Ishikawa (cell line): ENCODE results near the gene IL21R.

Source experiments
- CEBPB ChIP-seq: IDR thresholded peaks from 2 replicates; pipeline ENCODE4 v1.6.1; 2012
- CREB1 ChIP-seq: IDR thresholded peaks from 2 replicates; pipeline ENCODE4 v1.6.1; 2012; ENCODE audit warnings: low read depth
- EGR1 ChIP-seq: IDR thresholded peaks from 2 replicates; pipeline ENCODE4 v1.6.1; 2012
- EP300 ChIP-seq: IDR thresholded peaks from 2 replicates; pipeline ENCODE4 v1.6.1; 2012; ENCODE audit warnings: borderline replicate concordance
- FOXM1 ChIP-seq: IDR thresholded peaks from 2 replicates; pipeline ENCODE4 v1.6.1; 2012; ENCODE audit warnings: low read depth, borderline replicate concordance
- NFIC ChIP-seq: IDR thresholded peaks from 2 replicates; pipeline ENCODE4 v1.6.1; 2012
- RAD21 ChIP-seq: IDR thresholded peaks from 2 replicates; pipeline ENCODE4 v1.6.1; 2012; ENCODE audit warnings: low read depth
- TAF1 ChIP-seq: IDR thresholded peaks from 2 replicates; pipeline ENCODE4 v1.6.1; 2012; ENCODE audit warnings: low read depth, mild to moderate bottlenecking
- TCF12 ChIP-seq: IDR thresholded peaks from 2 replicates; pipeline ENCODE4 v1.6.1; 2012; ENCODE audit warnings: low read depth
- TEAD4 ChIP-seq: IDR thresholded peaks from 2 replicates; pipeline ENCODE4 v1.6.1; 2012
- YY1 ChIP-seq: IDR thresholded peaks from 2 replicates; pipeline ENCODE4 v1.6.1; 2012; ENCODE audit warnings: low read depth
- ZBTB7A ChIP-seq: IDR thresholded peaks from 2 replicates; pipeline ENCODE4 v1.6.1; 2012; ENCODE audit warnings: low read depth
- TF ChIP-seq, protein P1 (sequence below): IDR thresholded peaks from 2 replicates; pipeline ENCODE4 v1.6.1; 2012
- TF ChIP-seq, protein P2 (sequence below): IDR thresholded peaks from 2 replicates; pipeline ENCODE4 v1.6.1; 2012
- TF ChIP-seq, protein P3 (sequence below): IDR thresholded peaks from 2 replicates; pipeline ENCODE4 v1.6.1; 2012; ENCODE audit warnings: low read depth, mild to moderate bottlenecking

Gene IL21R

DNA sequence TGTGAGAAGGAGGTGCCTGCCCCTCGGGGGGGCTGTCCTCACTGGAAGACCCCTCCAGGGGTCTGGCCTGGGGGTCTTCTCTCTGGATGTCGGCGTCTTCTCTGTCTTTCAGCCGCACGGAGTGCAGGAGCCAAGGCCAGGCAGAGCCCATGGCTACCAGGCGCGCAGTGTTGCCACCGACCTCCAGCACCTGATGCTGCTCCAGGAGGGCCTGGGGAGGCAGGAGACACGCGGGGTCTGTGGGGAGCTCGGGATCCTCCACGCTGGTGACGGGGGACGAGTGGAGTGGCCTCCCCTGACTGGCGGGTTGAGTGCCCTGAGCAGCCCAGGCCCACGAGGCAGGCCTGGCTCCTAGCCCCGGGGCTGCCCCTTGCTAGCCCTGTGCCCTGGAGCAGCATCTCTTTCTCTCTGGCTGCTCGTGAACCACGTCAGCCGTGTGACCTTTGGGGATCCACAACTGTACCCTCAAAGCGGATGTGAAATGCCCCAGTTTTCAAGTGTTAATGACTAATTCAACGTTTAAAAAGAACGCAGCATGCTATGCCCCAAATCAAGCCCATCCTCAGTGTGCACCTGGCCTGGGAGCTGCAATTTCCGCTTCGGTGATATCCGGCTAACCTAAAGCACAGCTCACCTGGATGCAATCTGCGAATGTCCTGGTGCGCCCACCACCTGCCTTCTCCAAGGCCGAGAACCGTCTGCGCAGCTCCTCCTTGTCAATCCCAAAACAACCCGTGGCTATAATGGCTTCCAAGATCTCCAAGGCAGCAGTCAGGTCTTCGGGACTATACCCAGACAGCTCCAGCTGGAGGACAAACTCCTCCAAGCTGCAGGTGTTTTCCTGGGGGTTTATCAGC lies 62.9 kb downstream of the IL21R start:
- TF ChIP-seq CEBPB (no peak), YY1 (no peak), TAF1 (no peak), NFIC (no peak), CREB1 (no peak), TEAD4 (no peak)
- TF ChIP-seq, protein P1, sequence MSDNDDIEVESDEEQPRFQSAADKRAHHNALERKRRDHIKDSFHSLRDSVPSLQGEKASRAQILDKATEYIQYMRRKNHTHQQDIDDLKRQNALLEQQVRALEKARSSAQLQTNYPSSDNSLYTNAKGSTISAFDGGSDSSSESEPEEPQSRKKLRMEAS: no peak

DNA sequence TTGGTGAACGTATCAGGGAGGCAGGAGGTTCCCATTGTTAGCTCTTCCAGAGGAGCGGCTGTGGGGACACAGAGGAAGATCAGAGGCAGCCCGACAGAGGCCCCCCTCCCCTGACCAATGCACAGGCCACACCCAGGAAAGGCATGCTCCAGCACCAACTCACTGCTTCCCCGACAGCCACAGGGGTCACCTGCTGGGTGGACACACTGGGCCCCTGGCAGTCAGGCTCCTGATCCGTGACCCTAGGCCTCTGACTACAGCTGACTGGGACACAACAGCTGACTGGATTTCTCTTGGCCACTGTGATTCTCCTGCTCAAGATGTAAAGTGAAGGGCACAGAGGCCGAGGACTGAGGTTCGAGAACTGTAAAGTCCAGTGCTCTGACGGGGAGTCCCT lies 63.5 kb downstream of the IL21R start:
- TF ChIP-seq EP300 (no peak), CEBPB (no peak), EGR1 (no peak), TCF12 (no peak), FOXM1 (no peak), TAF1 (no peak), YY1 (no peak), TEAD4 (no peak), NFIC (no peak), RAD21 (no peak)
- TF ChIP-seq, protein P2, sequence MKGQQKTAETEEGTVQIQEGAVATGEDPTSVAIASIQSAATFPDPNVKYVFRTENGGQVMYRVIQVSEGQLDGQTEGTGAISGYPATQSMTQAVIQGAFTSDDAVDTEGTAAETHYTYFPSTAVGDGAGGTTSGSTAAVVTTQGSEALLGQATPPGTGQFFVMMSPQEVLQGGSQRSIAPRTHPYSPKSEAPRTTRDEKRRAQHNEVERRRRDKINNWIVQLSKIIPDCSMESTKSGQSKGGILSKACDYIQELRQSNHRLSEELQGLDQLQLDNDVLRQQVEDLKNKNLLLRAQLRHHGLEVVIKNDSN: no peak
- TF ChIP-seq, protein P1: no peak
- TF ChIP-seq, protein P3, sequence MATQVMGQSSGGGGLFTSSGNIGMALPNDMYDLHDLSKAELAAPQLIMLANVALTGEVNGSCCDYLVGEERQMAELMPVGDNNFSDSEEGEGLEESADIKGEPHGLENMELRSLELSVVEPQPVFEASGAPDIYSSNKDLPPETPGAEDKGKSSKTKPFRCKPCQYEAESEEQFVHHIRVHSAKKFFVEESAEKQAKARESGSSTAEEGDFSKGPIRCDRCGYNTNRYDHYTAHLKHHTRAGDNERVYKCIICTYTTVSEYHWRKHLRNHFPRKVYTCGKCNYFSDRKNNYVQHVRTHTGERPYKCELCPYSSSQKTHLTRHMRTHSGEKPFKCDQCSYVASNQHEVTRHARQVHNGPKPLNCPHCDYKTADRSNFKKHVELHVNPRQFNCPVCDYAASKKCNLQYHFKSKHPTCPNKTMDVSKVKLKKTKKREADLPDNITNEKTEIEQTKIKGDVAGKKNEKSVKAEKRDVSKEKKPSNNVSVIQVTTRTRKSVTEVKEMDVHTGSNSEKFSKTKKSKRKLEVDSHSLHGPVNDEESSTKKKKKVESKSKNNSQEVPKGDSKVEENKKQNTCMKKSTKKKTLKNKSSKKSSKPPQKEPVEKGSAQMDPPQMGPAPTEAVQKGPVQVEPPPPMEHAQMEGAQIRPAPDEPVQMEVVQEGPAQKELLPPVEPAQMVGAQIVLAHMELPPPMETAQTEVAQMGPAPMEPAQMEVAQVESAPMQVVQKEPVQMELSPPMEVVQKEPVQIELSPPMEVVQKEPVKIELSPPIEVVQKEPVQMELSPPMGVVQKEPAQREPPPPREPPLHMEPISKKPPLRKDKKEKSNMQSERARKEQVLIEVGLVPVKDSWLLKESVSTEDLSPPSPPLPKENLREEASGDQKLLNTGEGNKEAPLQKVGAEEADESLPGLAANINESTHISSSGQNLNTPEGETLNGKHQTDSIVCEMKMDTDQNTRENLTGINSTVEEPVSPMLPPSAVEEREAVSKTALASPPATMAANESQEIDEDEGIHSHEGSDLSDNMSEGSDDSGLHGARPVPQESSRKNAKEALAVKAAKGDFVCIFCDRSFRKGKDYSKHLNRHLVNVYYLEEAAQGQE: no peak

DNA sequence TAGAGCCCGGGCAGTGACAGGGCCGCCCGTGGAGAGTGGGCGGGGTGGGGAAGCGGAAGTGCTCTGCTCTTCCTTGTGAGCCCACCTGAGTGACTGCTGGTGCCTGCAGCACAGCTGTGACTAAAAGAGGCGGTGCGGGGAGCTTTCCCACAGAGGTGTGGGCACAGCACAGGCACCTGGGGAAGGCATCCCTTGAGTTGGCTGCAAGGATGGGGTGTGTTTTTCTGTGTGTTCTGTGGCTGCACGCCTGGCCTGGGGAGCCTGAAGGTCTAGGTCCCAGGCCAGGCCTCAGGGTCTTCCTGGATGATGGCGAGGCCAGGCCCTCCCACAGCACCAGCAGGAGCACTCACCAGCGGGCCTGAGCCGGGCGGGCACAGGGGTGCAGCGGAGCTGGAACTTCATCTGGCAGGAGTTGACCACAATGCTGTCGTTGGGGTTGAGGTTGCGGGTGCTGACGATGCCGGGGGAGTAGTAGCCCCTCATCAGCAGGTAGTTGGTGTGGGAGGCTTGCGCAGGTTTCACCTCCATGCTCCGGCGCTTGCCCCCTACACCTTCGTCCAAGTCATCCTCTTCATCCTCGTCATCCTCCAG lies 67.1 kb downstream of the IL21R start:
- TF ChIP-seq EP300: no peak
- no peak for TF ChIP-seq TAF1
- TF ChIP-seq ZBTB7A: no peak
- TF ChIP-seq CEBPB: no peak
- TF ChIP-seq TCF12: no peak
- no peak for TF ChIP-seq YY1
- TF ChIP-seq TEAD4: no peak
- no peak for TF ChIP-seq FOXM1
- TF ChIP-seq EGR1: no peak
- TF ChIP-seq, protein P2: no peak
- TF ChIP-seq, protein P3: no peak
- TF ChIP-seq, protein P1: no peak
- no peak for TF ChIP-seq NFIC
- no peak for TF ChIP-seq RAD21
- no peak for TF ChIP-seq CREB1

DNA sequence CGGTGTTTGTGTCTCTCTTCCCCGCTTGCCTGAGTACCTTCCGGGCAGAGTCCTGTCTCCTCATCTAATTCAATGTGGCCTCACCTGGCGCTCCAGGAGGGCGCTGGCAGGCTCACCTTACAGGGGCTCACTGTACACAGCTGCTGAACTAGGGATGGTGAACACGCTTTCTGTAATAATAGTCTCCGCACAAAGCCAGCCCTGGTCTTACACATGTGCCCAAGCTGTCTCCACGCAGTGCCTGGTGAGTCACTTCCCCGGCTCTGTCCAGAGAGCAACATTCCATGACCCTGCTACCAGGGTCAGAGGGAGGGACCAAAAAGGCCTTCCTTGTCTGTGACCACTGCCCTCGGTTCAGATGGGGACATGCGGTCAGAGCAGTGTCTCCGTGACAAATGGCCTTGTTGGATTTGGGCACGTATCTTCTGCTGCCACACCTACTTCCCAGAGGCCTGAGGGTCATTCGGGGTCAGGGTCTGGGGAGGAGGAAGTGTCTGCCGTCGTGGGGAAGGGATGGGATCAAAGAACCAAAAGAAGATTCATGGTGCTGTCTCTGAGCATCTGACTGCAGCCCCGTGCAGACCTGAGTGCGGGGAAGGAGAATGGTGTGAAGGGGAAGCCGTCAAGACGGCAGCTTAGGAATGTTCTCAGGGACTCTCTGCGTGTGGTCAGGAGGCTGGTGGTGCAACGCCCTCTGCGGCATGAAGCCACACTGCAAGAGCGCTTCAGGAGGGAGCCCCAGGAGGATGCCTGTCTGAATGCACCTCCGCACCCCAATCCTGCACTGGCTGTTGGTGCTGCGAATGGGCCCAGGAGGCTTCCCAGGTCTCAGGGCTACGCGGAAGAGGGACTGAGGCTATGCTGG lies 68.8 kb downstream of the IL21R start:
- no peak for TF ChIP-seq YY1
- TF ChIP-seq EGR1: no peak
- TF ChIP-seq, protein P1: no peak
- TF ChIP-seq TEAD4: no peak
- no peak for TF ChIP-seq FOXM1
- TF ChIP-seq ZBTB7A: no peak
- TF ChIP-seq EP300: no peak
- no peak for TF ChIP-seq NFIC
- TF ChIP-seq, protein P2: no peak
- TF ChIP-seq, protein P3: no peak
- no peak for TF ChIP-seq RAD21
- no peak for TF ChIP-seq CEBPB
- no peak for TF ChIP-seq TAF1
- TF ChIP-seq CREB1: no peak
- no peak for TF ChIP-seq TCF12
